Gastroesophageal sphincter (tissue), 3 donors: ENCODE results near the gene ARHGAP30.

ENCODE experiments used
- EP300 ChIP-seq: sonication (generic); formaldehyde crosslinking; IDR thresholded peaks from one replicate; pipeline ENCODE4 v1.6.1; 2017; ENCODE audit warnings: antibody characterized with exemption, mild to moderate bottlenecking
- POLR2A ChIP-seq, 2 donors: fragments of 450-650 bp; IDR thresholded peaks; one replicate each; pipeline ENCODE4 v1.6.1; 2017; ENCODE audit warnings: antibody characterized with exemption in 2 of 2, mild to moderate bottlenecking in 2 of 2, moderate library complexity in 1 of 2
- POLR2AphosphoS5 ChIP-seq: sonication (generic); formaldehyde crosslinking; IDR thresholded peaks from one replicate; pipeline ENCODE4 v1.6.1; 2017; ENCODE audit warnings: antibody characterized with exemption
- TF ChIP-seq, protein P1 (sequence below), 4 experiments: fragments of 200-600 bp in 2 of 4; fragments of 450-650 bp in 2 of 4; sonication (generic) in 1 of 4; IDR thresholded peaks; one replicate each; pipeline ENCODE4 v1.5.1; 2017 to 2019; ENCODE audit warnings: antibody characterized with exemption in 4 of 4, mild to moderate bottlenecking in 2 of 4, moderate library complexity in 2 of 4

DNA sequence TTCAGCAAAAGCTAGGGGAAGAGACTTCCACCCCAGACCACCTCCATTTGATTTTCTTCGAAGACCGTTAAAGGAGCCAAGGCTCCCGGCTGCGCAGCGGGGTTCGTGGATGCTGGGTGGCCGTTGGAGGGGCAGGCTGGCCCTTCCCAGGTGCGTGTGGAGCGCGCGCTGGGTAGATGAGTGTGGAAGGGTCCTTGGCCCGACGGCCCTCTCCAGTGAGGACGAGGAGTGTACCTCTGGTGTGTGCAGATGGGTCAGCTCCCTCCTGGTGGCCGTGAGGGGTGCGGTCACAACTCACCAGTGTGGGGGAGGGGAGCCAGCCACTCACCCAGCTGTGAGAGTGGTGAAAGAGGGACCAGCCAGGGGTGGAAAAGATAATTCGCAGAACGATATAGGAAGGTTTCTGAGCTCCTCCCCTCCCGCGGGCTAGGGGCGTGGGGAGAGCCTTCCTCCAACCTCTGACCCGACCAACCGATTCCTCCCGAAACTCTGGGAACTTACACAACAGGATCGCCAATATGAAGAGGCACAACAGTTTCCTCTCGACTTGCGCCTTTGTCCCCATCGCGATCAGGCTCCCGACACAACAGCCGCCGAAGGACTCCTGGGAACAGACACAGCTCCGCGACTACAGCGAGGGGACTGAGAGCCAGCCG lies 49.1 kb downstream of the ARHGAP30 start, which contains the start of gene F11R:
- no peak for TF ChIP-seq EP300
- TF ChIP-seq POLR2A (IDR thresholded peaks at IDR 0.05), result no peak
- TF ChIP-seq, protein P1, sequence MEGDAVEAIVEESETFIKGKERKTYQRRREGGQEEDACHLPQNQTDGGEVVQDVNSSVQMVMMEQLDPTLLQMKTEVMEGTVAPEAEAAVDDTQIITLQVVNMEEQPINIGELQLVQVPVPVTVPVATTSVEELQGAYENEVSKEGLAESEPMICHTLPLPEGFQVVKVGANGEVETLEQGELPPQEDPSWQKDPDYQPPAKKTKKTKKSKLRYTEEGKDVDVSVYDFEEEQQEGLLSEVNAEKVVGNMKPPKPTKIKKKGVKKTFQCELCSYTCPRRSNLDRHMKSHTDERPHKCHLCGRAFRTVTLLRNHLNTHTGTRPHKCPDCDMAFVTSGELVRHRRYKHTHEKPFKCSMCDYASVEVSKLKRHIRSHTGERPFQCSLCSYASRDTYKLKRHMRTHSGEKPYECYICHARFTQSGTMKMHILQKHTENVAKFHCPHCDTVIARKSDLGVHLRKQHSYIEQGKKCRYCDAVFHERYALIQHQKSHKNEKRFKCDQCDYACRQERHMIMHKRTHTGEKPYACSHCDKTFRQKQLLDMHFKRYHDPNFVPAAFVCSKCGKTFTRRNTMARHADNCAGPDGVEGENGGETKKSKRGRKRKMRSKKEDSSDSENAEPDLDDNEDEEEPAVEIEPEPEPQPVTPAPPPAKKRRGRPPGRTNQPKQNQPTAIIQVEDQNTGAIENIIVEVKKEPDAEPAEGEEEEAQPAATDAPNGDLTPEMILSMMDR (IDR thresholded peaks at IDR 0.05), result peak in 1 of 4 experiments; percentile 10
- no peak for TF ChIP-seq POLR2AphosphoS5
